Neural cell (in vitro differentiated cells): ENCODE results near the gene RHD. TPM values are rescaled to one million over a fixed set of nuclear protein-coding genes. Genes with fewer than 3 reads are reported as not detected.

ENCODE experiments used
- H2AFZ ChIP-seq: fragments of 200-600, 300-800 bp; sonication (generic), shearing (Covaris generic); 2 replicates; pipeline ENCODE4 v1.6.0; 2014; ENCODE audit warnings: low read depth, mild to moderate bottlenecking, antibody characterized with exemption, low read length, moderate library complexity
- H3F3A ChIP-seq: fragments of 200-600 bp; shearing (Covaris generic); 2 replicates; pipeline ENCODE4 v1.6.1; 2016; ENCODE audit warnings: mild to moderate bottlenecking, moderate library complexity, mixed read lengths, antibody characterized with exemption, low read length; ENCODE audit not compliant: insufficient read depth, poor library complexity, severe bottlenecking
- H3K27ac ChIP-seq: fragments of 200-600, 300-800 bp; sonication (generic), shearing (Covaris generic); 2 replicates; pipeline ENCODE4 v1.5.1; 2014; ENCODE audit warnings: mild to moderate bottlenecking, low read length, moderate library complexity
- H3K27me3 ChIP-seq: fragments of 300-800, 200-600 bp; sonication (generic), shearing (Covaris generic); 2 replicates; pipeline ENCODE4 v1.6.0; 2014; ENCODE audit warnings: mild to moderate bottlenecking, low read depth, low read length, moderate library complexity; ENCODE audit not compliant: insufficient read depth
- H3K36me3 ChIP-seq: fragments of 300-800, 200-600 bp; sonication (generic), shearing (Covaris generic); 2 replicates; pipeline ENCODE4 v1.5.1; 2014; ENCODE audit warnings: mild to moderate bottlenecking, antibody characterized with exemption, low read length, moderate library complexity; ENCODE audit not compliant: insufficient read depth
- H3K4me2 ChIP-seq: fragments of 300-800, 200-600 bp; sonication (generic), shearing (Covaris generic); 2 replicates; pipeline ENCODE4 v1.6.0; 2014; ENCODE audit warnings: mild to moderate bottlenecking, low read length
- H3K4me3 ChIP-seq: fragments of 300-800, 200-600 bp; sonication (generic), shearing (Covaris generic); 2 replicates; pipeline ENCODE4 v1.5.1; 2014; ENCODE audit warnings: mild to moderate bottlenecking, low read length, moderate library complexity
- H3K79me2 ChIP-seq: fragments of 200-600 bp; shearing (Covaris generic); replicated peaks from 2 replicates; pipeline ENCODE4 v1.6.0; 2014; ENCODE audit warnings: mild to moderate bottlenecking, low read length, moderate library complexity; ENCODE audit not compliant: insufficient read depth
- H3K9ac ChIP-seq: fragments of 300-800, 200-600 bp; sonication (generic), shearing (Covaris generic); 2 replicates; pipeline ENCODE4 v1.6.1; 2016; ENCODE audit warnings: mild to moderate bottlenecking, low read length, mixed read lengths
- H3K9me2 ChIP-seq: fragments of 200-600 bp; shearing (Covaris generic); 2 replicates; pipeline ENCODE4 v1.6.1; 2016; ENCODE audit warnings: mild to moderate bottlenecking, low read length, mixed read lengths; ENCODE audit not compliant: insufficient read depth
- H3K9me3 ChIP-seq: fragments of 200-600, 300-800 bp; sonication (generic), shearing (Covaris generic); 2 replicates; pipeline ENCODE4 v1.6.1; 2016; ENCODE audit warnings: mild to moderate bottlenecking, mixed run types, low read length, moderate library complexity, mixed read lengths
- H4K20me1 ChIP-seq: fragments of 200-600 bp; shearing (Covaris generic); 2 replicates; pipeline ENCODE4 v1.6.1; 2016; ENCODE audit warnings: mild to moderate bottlenecking, mixed run types; ENCODE audit not compliant: insufficient read depth
- EP300 ChIP-seq: fragments of 450-650 bp; conservative IDR thresholded peaks from 2 replicates; pipeline ENCODE4 v1.6.1; 2014; ENCODE audit warnings: antibody characterized with exemption, mild to moderate bottlenecking, moderate library complexity; ENCODE audit not compliant: poor library complexity, severe bottlenecking
- EZH2 ChIP-seq: fragments of 200-600, 300-800 bp; shearing (Covaris generic), sonication (generic); IDR thresholded peaks from 2 replicates; pipeline ENCODE4 v1.6.1; 2014; ENCODE audit warnings: antibody characterized with exemption, low read length, borderline replicate concordance, mild to moderate bottlenecking; ENCODE audit not compliant: insufficient read depth, poor library complexity, severe bottlenecking
- MXI1 ChIP-seq: fragments of 450-650 bp; conservative IDR thresholded peaks from 2 replicates; pipeline ENCODE4 v1.6.1; 2014; ENCODE audit warnings: antibody characterized with exemption, mild to moderate bottlenecking; ENCODE audit not compliant: poor library complexity, severe bottlenecking
- POLR2AphosphoS5 ChIP-seq: IDR thresholded peaks from 2 replicates; pipeline ENCODE4 v1.6.1; 2012
- RAD21 ChIP-seq: fragments of 450-650 bp; conservative IDR thresholded peaks from 2 replicates; pipeline ENCODE4 v1.6.1; 2014; ENCODE audit warnings: antibody characterized with exemption, mild to moderate bottlenecking, moderate library complexity
- SMC3 ChIP-seq: fragments of 450-650 bp; conservative IDR thresholded peaks from 2 replicates; pipeline ENCODE4 v1.6.1; 2014; ENCODE audit warnings: antibody characterized with exemption, mild to moderate bottlenecking, moderate library complexity; ENCODE audit not compliant: poor library complexity
- TAF1 ChIP-seq: IDR thresholded peaks from 2 replicates; pipeline ENCODE4 v1.6.1; 2012; ENCODE audit warnings: low read depth
- polyA plus RNA-seq: library from polyadenylated mRNA; depleted of rRNA; stranded (reverse); fragments of >200 nt; gene quantifications from 2 replicates; pipeline ENCODE4 v1.2.3, GENCODE V29; 2014
- TF ChIP-seq, protein P1 (sequence below): fragments of 450-650 bp; IDR thresholded peaks from 2 replicates; pipeline ENCODE4 v1.5.1; 2014; ENCODE audit warnings: antibody characterized with exemption, mild to moderate bottlenecking, moderate library complexity; ENCODE audit not compliant: poor library complexity, severe bottlenecking
- TF ChIP-seq, protein P2 (sequence below): IDR thresholded peaks from 2 replicates; pipeline ENCODE4 v1.6.1; 2012; ENCODE audit warnings: borderline replicate concordance

The RHD gene
- polyA plus RNA-seq, 1 donor from 2014 or later: not detected

DNA sequence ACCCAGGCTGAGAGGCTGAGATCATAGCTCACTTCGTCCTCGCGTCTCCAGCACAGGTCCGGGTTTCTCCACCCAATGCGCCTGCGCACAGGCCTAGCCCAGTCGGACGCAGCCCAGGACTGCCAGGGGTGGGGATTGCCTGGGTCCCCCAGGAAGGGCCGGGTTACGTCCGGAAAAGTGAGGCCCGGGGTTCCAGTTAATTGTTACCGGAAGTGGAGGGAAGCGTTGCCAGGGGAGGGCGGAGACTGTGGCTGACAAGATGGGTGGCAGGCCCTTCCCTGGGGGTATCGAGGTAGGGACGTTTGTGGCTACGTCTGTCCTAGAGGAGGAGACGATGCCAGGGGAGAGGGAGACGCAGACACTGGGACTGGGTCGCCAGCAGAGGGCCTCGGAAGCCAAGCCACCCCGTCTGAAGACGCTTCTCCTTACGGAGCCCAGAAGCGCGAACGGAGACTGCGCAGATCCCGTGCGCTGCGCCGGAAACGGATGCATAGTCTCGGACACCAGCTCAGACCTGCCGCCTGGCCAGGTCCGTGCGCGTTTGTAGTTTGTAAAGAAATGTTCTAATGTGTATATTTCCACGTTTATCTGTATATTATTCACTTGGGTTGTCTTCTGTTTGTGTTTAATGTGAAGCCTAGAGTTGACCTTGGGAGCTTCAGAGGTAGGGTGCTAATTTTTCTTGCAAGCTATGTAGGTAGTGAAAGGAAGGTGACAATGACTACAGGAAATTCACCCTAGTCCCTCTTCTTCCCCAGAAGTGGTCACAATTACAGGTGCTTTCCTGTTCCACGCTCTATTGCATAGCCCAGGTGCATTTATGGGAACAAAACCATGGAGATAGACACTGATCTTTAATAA is 32.4 kb upstream of the RHD start (continued):
- peak; percentile 55 for TF ChIP-seq MXI1

DNA sequence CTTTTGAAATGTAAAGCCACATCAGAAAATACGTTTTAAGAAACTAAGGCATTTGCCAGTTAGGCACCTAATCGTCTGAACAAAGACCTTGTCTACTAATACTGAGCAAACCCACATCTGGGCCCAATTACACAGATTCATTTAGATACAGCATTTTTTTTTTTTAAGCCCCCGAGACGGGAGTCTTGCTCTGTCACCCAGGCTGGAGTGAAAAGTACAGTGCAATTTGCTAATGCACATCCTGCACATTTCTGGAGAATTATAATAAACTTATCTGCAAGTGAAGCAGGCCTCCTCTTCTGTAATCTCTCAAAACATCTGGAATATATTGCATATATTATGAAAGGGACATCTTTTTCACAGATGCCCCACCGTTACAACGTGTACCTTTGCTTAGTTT is 28.4 kb upstream of the RHD start:
- Histone ChIP-seq H3K9me2 (no peaks in the 10 kb centered on the region), H3K27me3 (no peaks in the 10 kb centered on the region), H3K79me2 (peaks cover 31% of the 10 kb centered on the region), H3K4me2 (no peak overlapping the region), H3K27ac (no peak overlapping the region), H3K4me3 (no peak overlapping the region), H4K20me1 (no peaks in the 10 kb centered on the region), H3K9me3 (no peaks in the 10 kb centered on the region), H3K36me3 (peaks cover 8% of the 10 kb centered on the region), H2AFZ (no peak overlapping the region), H3F3A (no peaks in the 10 kb centered on the region), H3K9ac (no peak overlapping the region)
- TF ChIP-seq MXI1: no peak
- TF ChIP-seq EZH2: no peak
- TF ChIP-seq TAF1: no peak
- no peak for TF ChIP-seq POLR2AphosphoS5
- TF ChIP-seq, protein P1, sequence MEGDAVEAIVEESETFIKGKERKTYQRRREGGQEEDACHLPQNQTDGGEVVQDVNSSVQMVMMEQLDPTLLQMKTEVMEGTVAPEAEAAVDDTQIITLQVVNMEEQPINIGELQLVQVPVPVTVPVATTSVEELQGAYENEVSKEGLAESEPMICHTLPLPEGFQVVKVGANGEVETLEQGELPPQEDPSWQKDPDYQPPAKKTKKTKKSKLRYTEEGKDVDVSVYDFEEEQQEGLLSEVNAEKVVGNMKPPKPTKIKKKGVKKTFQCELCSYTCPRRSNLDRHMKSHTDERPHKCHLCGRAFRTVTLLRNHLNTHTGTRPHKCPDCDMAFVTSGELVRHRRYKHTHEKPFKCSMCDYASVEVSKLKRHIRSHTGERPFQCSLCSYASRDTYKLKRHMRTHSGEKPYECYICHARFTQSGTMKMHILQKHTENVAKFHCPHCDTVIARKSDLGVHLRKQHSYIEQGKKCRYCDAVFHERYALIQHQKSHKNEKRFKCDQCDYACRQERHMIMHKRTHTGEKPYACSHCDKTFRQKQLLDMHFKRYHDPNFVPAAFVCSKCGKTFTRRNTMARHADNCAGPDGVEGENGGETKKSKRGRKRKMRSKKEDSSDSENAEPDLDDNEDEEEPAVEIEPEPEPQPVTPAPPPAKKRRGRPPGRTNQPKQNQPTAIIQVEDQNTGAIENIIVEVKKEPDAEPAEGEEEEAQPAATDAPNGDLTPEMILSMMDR: no peak

DNA sequence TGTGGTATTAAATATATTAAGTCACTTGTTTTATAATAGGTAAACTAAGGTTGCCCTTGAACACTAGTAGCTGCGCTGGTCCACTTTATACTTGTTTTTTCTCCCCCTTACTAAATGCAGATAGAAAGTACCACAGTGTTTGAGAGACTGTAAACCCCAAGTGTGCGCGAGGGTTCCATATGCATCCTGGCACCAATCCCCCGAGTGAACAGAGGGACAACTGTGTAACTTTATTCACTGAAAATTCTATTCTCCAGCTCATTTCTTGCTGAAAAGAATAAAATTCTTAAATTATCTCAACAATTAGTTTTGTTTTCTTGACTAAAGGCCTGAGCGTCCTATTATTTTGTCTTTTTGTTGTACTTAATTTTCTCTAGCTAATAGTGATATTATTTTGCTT is 26.9 kb upstream of the RHD start:
- Histone ChIP-seq H4K20me1 (no peaks in the 10 kb centered on the region), H3K4me2 (peak overlapping the region; percentile 77), H2AFZ (no peak overlapping the region), H3K9ac (peak overlapping the region; percentile 82), H3K27ac (no peak overlapping the region), H3K27me3 (no peaks in the 10 kb centered on the region), H3K4me3 (peak overlapping the region; percentile 87), H3K36me3 (peaks cover 8% of the 10 kb centered on the region), H3F3A (no peaks in the 10 kb centered on the region), H3K9me3 (no peaks in the 10 kb centered on the region), H3K79me2 (peaks cover 31% of the 10 kb centered on the region), H3K9me2 (no peaks in the 10 kb centered on the region)
- TF ChIP-seq, protein P2, sequence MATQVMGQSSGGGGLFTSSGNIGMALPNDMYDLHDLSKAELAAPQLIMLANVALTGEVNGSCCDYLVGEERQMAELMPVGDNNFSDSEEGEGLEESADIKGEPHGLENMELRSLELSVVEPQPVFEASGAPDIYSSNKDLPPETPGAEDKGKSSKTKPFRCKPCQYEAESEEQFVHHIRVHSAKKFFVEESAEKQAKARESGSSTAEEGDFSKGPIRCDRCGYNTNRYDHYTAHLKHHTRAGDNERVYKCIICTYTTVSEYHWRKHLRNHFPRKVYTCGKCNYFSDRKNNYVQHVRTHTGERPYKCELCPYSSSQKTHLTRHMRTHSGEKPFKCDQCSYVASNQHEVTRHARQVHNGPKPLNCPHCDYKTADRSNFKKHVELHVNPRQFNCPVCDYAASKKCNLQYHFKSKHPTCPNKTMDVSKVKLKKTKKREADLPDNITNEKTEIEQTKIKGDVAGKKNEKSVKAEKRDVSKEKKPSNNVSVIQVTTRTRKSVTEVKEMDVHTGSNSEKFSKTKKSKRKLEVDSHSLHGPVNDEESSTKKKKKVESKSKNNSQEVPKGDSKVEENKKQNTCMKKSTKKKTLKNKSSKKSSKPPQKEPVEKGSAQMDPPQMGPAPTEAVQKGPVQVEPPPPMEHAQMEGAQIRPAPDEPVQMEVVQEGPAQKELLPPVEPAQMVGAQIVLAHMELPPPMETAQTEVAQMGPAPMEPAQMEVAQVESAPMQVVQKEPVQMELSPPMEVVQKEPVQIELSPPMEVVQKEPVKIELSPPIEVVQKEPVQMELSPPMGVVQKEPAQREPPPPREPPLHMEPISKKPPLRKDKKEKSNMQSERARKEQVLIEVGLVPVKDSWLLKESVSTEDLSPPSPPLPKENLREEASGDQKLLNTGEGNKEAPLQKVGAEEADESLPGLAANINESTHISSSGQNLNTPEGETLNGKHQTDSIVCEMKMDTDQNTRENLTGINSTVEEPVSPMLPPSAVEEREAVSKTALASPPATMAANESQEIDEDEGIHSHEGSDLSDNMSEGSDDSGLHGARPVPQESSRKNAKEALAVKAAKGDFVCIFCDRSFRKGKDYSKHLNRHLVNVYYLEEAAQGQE: no peak
- no peak for TF ChIP-seq MXI1
- TF ChIP-seq RAD21: no peak
- no peak for TF ChIP-seq EP300
- TF ChIP-seq POLR2AphosphoS5: no peak
- no peak for TF ChIP-seq SMC3
- TF ChIP-seq TAF1: no peak
- no peak for TF ChIP-seq EZH2
- TF ChIP-seq, protein P1: no peak
